Mesothelial cell of epicardium (in vitro differentiated cells): Measurements from ENCODE around the gene ARL8A. TPM values are rescaled to one million over a fixed set of nuclear protein-coding genes. Genes with fewer than 3 reads are reported as not detected.

ENCODE experiments used
- DNase-seq, 2 experiments: peaks; one replicate each; pipeline ENCODE4 v3.0.0; 2021; ENCODE audit warnings: low spot score in 2 of 2; ENCODE audit not compliant: unreplicated experiment in 2 of 2
- H3K27ac Mint-ChIP-seq: 2 replicates; pipeline ENCODE4 v1.8.0; 2021; ENCODE audit warnings: mixed read lengths
- H3K27me3 Mint-ChIP-seq: 2 replicates; pipeline ENCODE4 v1.8.0; 2021; ENCODE audit warnings: low read depth, mixed read lengths
- H3K36me3 Mint-ChIP-seq: 2 replicates; pipeline ENCODE4 v1.8.0; 2021; ENCODE audit warnings: mixed read lengths
- H3K4me1 Mint-ChIP-seq: 2 replicates; pipeline ENCODE4 v1.8.0; 2021; ENCODE audit warnings: mixed read lengths
- H3K4me3 Mint-ChIP-seq: 2 replicates; pipeline ENCODE4 v1.8.0; 2021; ENCODE audit warnings: mild to moderate bottlenecking, moderate library complexity, mixed read lengths
- H3K9me3 Mint-ChIP-seq: 2 replicates; pipeline ENCODE4 v1.8.0; 2021; ENCODE audit warnings: mixed read lengths
- total RNA-seq: library from RNA; stranded (reverse); gene quantifications from 3 replicates; pipeline ENCODE4 v1.2.1, GENCODE V29; 2021
- TF ChIP-seq, protein P1 (sequence below): fragments of 200-600 bp; sonication (generic); IDR thresholded peaks from one replicate; pipeline ENCODE4 v1.5.0; 2021; ENCODE audit warnings: antibody characterized with exemption; ENCODE audit not compliant: unreplicated experiment

The ARL8A gene
- total RNA-seq, 1 donor from 2014 or later, result 79.6 TPM

DNA sequence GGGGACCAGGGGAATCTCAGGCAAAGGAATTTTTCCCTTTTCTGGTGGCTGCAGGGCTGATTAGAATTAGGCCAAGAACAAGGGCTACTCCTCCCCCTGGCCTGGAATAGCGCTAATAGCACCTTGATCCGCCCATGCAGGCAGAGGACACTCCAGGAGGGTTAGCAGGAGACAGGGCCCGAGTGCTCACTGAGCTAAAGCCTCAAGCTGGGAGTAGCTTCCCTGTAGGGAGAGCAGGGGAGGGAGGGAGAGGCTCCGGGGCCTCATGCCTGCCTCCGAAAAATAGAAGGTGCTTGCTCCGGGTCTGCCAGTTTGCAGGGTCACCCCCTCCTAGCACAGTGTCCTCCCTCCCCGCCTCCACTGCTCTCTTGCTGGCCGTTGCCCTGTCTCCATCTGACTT is 12.1 kb upstream of the ARL8A start:
- peaks cover 26% of the 10 kb centered on the region for H3K4me1 Mint-ChIP-seq
- no peak overlapping the region for H3K4me3 Mint-ChIP-seq
- H3K27me3 Mint-ChIP-seq, result no peaks in the 10 kb centered on the region
- no peak overlapping the region for H3K27ac Mint-ChIP-seq
- no peak for DNase-seq
- TF ChIP-seq, protein P1, sequence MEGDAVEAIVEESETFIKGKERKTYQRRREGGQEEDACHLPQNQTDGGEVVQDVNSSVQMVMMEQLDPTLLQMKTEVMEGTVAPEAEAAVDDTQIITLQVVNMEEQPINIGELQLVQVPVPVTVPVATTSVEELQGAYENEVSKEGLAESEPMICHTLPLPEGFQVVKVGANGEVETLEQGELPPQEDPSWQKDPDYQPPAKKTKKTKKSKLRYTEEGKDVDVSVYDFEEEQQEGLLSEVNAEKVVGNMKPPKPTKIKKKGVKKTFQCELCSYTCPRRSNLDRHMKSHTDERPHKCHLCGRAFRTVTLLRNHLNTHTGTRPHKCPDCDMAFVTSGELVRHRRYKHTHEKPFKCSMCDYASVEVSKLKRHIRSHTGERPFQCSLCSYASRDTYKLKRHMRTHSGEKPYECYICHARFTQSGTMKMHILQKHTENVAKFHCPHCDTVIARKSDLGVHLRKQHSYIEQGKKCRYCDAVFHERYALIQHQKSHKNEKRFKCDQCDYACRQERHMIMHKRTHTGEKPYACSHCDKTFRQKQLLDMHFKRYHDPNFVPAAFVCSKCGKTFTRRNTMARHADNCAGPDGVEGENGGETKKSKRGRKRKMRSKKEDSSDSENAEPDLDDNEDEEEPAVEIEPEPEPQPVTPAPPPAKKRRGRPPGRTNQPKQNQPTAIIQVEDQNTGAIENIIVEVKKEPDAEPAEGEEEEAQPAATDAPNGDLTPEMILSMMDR, result no peak
- no peaks in the 10 kb centered on the region for H3K36me3 Mint-ChIP-seq
- H3K9me3 Mint-ChIP-seq, result no peaks in the 10 kb centered on the region

DNA sequence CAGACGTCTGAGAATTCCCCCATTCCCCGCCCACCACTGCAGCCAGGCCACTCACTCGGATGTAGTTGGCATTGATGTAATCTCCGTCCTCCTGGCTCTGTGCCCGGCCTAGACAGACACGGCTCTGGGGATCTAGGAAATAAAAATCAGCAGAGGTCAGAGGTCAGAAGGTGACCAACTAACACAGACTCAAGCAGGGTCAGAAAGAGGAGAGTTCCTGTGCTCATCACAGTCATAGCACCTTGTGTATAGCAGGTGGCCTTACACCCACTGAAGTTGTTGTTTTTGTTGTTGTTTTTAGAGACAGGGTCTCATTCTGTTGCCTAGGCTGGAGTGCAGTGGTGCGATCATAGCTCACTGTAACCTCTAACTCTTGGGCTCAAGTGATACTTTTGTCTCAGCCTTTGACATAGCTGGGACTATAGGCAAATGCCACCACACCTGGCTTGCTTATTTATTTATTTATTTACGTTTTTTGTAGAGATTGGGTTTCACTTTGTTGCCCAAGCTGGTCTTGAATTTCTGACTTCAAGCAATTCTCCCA is 11.0 kb upstream of the ARL8A start:
- no peak overlapping the region for H3K4me3 Mint-ChIP-seq
- DNase-seq, result no peak
- H3K9me3 Mint-ChIP-seq, result no peaks in the 10 kb centered on the region
- H3K4me1 Mint-ChIP-seq, result peaks cover 16% of the 10 kb centered on the region
- no peaks in the 10 kb centered on the region for H3K27me3 Mint-ChIP-seq
- H3K27ac Mint-ChIP-seq, result no peak overlapping the region
- TF ChIP-seq, protein P1, result no peak
- H3K36me3 Mint-ChIP-seq, result no peaks in the 10 kb centered on the region

DNA sequence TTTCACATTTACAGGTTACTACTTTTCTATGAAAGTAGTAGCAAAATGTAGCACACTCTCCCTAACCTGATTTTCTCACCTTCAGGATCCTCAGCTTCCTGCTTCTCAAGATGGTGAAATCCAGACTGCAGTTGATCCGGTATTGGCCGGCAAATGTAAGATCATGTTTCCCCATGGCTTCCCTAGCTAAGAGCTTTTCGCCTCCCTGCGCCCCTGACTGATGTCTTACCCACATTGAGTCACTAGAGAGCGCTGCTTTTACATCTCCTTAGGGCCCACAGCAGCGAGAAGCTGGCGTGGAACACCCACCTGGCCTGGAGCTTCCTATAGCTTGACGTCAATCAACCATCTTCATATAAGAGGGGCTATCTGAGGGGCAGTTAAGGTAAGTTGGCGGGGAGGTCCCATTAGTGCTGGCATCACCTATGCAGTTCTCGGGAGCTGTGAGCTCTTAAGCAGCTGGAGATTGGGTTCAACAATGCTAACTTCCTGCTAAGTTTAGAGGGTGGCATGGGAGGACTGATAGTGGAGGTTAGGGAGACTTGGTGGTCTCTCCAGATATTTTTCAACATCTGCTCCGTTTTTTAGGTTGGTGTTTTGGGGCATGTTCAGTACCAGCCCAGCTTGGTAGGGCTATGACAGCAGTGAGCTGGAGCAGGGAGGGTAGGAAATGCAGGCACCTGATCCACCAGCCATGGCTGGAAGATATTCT is 10.4 kb upstream of the ARL8A start:
- peak in 1 of 2 experiments; percentile 56 for DNase-seq

DNA sequence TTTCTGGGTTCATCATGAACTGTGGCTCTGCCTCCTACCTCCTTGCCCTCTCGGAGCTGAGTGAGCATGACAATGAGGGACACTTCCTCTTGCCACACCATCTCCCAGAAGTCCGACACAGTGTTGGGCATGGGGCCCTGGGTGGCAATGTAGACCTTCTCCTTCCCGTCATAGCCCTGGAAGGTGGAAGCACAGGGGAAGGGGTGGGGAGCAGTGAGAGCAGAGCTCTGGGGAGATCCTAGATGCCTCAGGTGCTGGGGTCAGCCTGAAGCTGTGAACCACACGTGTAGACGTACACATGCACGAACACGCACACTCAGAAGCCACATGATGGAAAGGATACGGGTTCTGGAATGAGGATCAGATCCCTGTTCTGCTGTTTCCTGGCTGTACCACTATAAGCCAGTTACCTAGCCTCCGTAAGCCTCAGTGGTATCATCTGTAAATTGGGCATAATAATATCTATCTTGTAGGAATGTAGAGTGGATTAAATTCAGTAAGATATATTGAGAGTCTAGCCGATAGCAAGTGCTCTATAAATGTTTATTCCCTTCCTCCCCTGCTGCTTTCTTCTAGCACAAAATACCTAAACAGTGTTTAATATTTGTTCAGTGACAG is 9.7 kb upstream of the ARL8A start:
- H3K4me1 Mint-ChIP-seq, result peaks cover 12% of the 10 kb centered on the region
- TF ChIP-seq, protein P1, result no peak
- H3K4me3 Mint-ChIP-seq, result no peak overlapping the region
- H3K27me3 Mint-ChIP-seq, result no peaks in the 10 kb centered on the region
- no peaks in the 10 kb centered on the region for H3K36me3 Mint-ChIP-seq
- H3K9me3 Mint-ChIP-seq, result no peaks in the 10 kb centered on the region
- H3K27ac Mint-ChIP-seq, result peak overlapping the region; percentile 52
- DNase-seq, result no peak

More for the DNA sequence above, 10.4 kb upstream of the ARL8A start:
- Mint-ChIP-seq H3K9me3 (no peaks in the 10 kb centered on the region), H3K4me3 (no peak overlapping the region), H3K27me3 (no peaks in the 10 kb centered on the region), H3K27ac (peak overlapping the region; percentile 52), H3K36me3 (no peaks in the 10 kb centered on the region), H3K4me1 (peaks cover 16% of the 10 kb centered on the region)
- TF ChIP-seq, protein P1, result peak; percentile 22

DNA sequence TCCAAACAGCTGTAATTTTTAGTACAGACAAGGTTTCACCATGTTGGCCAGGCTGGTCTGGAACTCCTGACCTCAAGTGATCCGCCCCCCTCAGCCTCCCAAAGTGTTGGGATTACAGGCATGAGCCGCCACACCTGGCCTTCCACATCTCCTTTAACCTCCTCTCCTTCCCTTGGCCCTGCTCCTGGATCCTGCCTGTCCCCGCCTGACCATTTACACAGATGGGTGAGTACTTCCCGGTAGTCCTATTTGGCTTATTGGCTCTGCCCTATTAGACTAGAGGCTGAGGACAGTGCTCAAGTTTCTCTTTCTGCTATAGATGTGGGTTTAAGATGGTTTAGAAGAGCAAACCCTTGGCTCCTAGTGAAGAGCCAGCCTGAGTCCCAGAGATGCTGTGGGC is 8.7 kb upstream of the ARL8A start:
- DNase-seq, result no peak
- Mint-ChIP-seq H3K36me3 (no peaks in the 10 kb centered on the region), H3K27me3 (no peaks in the 10 kb centered on the region), H3K4me3 (no peak overlapping the region), H3K27ac (no peak overlapping the region), H3K4me1 (peaks cover 12% of the 10 kb centered on the region), H3K9me3 (no peaks in the 10 kb centered on the region)
- TF ChIP-seq, protein P1, result no peak
